T-cell (primary cell): ENCODE data around the gene ZNF784. TPM values are rescaled to one million over a fixed set of nuclear protein-coding genes. Genes with fewer than 3 reads are reported as not detected.

ENCODE experiments used
- ATAC-seq, 4 experiments: fragments of 200-7000 bp in 3 of 4; fragments of 150-1000 bp in 1 of 4; cut with Tn5 transposase; replicated peaks in 1 of 4; 1 replicate in 3 of 4; 2 replicates in 1 of 4; pipeline ENCODE4 v1.10.0; 2021; ENCODE audit warnings: moderate library complexity in 3 of 4, mild to moderate bottlenecking in 2 of 4, moderate number of reproducible peaks in 1 of 4
- CTCF ChIA-PET, 2 donors: fragments of 300-600 bp; sonication (Branson Sonifier 250); formaldehyde crosslinking; loops; one replicate each; lab custom pipeline; 2022; ENCODE audit warnings: antibody characterized with exemption in 2 of 2; lab: Charles Lee
- POLR2A ChIA-PET, 2 donors: fragments of 300-600 bp; sonication (Branson Sonifier 250); formaldehyde crosslinking; loops; one replicate each; lab custom pipeline; 2022; ENCODE audit warnings: antibody characterized with exemption in 2 of 2; lab: Charles Lee
- DNase-seq, 35 experiments: peaks; one replicate each; pipeline versions ENCODE4 v3.0.0 to v3.0.0-alpha.2; 2013 to 2023
- H3K27ac ChIP-seq: one replicate; pipeline ENCODE4 v1.5.1; 2013; ENCODE audit warnings: low read length
- H3K27me3 ChIP-seq, 2 experiments: replicated peaks in 1 of 2; 1 replicate in 1 of 2; 2 replicates in 1 of 2; pipeline versions ENCODE4 v1.6.1 to v1.7.0; 2013; ENCODE audit warnings: low read length in 1 of 2, mixed read lengths in 1 of 2; ENCODE audit not compliant: control insufficient read depth in 2 of 2, insufficient read depth in 2 of 2; ENCODE audit errors: extremely low read depth in 1 of 2
- H3K36me3 ChIP-seq, 2 donors: 1 replicate in 1 of 2; 2 replicates in 1 of 2; pipeline versions ENCODE4 v1.6.1 to v1.7.0; 2013; ENCODE audit warnings: low read length in 1 of 2; ENCODE audit not compliant: control insufficient read depth in 2 of 2, insufficient read depth in 1 of 2; ENCODE audit errors: extremely low read depth in 1 of 2
- H3K4me1 ChIP-seq, 2 experiments: 1 replicate in 1 of 2; 2 replicates in 1 of 2; pipeline versions ENCODE4 v1.6.1 to v1.7.0; 2013; ENCODE audit warnings: low read length in 2 of 2, mixed read lengths in 1 of 2; ENCODE audit not compliant: insufficient read depth in 2 of 2, control insufficient read depth in 1 of 2; ENCODE audit errors: extremely low read depth in 1 of 2
- H3K4me3 ChIP-seq, 2 donors: 1 replicate in 1 of 2; 2 replicates in 1 of 2; pipeline versions ENCODE4 v1.5.1 to v1.7.0; 2013; ENCODE audit warnings: mild to moderate bottlenecking in 2 of 2, low read length in 1 of 2, moderate library complexity in 1 of 2; ENCODE audit not compliant: control insufficient read depth in 1 of 2; ENCODE audit errors: extremely low read depth in 1 of 2
- H3K9me3 ChIP-seq: 2 replicates; pipeline ENCODE4 v1.7.0; 2013
- H3K27ac Mint-ChIP-seq, 2 donors: one replicate each; pipeline ENCODE4 v1.8.0; 2020 to 2021; ENCODE audit warnings: mild to moderate bottlenecking in 2 of 2, mixed read lengths in 2 of 2
- H3K27me3 Mint-ChIP-seq, 2 donors: one replicate each; pipeline ENCODE4 v1.8.0; 2021 to 2022; ENCODE audit warnings: mixed read lengths in 2 of 2
- H3K36me3 Mint-ChIP-seq: one replicate; pipeline ENCODE4 v1.8.0; 2021; ENCODE audit warnings: mixed read lengths
- H3K4me1 Mint-ChIP-seq, 3 donors: one replicate each; pipeline ENCODE4 v1.8.0; 2020 to 2022; ENCODE audit warnings: mixed read lengths in 3 of 3, mild to moderate bottlenecking in 1 of 3
- H3K4me3 Mint-ChIP-seq, 3 donors: one replicate each; pipeline ENCODE4 v1.8.0; 2020 to 2022; ENCODE audit warnings: mild to moderate bottlenecking in 3 of 3, mixed read lengths in 3 of 3, moderate library complexity in 3 of 3
- H3K9me3 Mint-ChIP-seq, 3 donors: one replicate each; pipeline ENCODE4 v1.8.0; 2020 to 2022; ENCODE audit warnings: mixed read lengths in 3 of 3
- WGBS: methylation state at CpG from one replicate; pipeline ENCODE4 v1.1.5; 2013; ENCODE audit warnings: missing lambda C conversion rate; ENCODE audit not compliant: insufficient coverage; 5-methylcytosine and 5-hydroxymethylcytosine counted together
- total RNA-seq, 35 experiments: library from RNA in 6 of 35; stranded (reverse) in 6 of 35; fragments of 120-200 nt in 1 of 35; gene quantifications; one replicate each; pipeline versions ENCODE4 v1.2.1 to v1.2.4 and lab custom pipeline; 2013 to 2026

Gene ZNF784
- total RNA-seq, 5 donors from 2014 or later (not counting 1 experiment from before 2014, with no cell fraction given): 7.2 to 13.3 (median 8.2) TPM

GRCh38 chr19:55654868-55655647, 30.7 kb upstream of the ZNF784 start, which contains the start of gene U2AF2:
Gene U2AF2 (plus strand): TSS chr19:55655035. CDS start chr19:55655105, 70 bp downstream.
- Histone ChIP-seq H3K9me3 (no peaks in the 10 kb centered on the region), H3K4me1 (peaks cover 17 to 55% of the 10 kb centered on the region in 2 experiments), H3K27ac (peak within 1 kb of the TSS; percentile 100), H3K27me3 (peaks cover 0 to 3% of the 10 kb centered on the region in 2 experiments), H3K36me3 (peaks cover 5 to 27% of the 10 kb centered on the region in 2 donors), H3K4me3 (peak within 1 kb of the TSS; percentile 57 to 91)
- DNase-seq: peak; percentile 74 to 98 (median 96)
- Mint-ChIP-seq H3K4me3 (peak within 1 kb of the TSS; percentile 85 to 88 (median 87)), H3K27me3 (no peaks in the 10 kb centered on the region), H3K9me3 (no peaks in the 10 kb centered on the region), H3K27ac (peak within 1 kb of the TSS; percentile 96 to 99), H3K36me3 (peaks cover 13% of the 10 kb centered on the region), H3K4me1 (peaks cover 47 to 56% (median 51%) of the 10 kb centered on the region in 3 donors)
- POLR2A ChIA-PET: interaction anchor here (0.5 to 0.9 kb wide), 7 partner anchors 23 to 1465 kb away, joined by 3 to 5 read pairs (median 3); partner anchors contain the start of genes FIZ1 (in 1 of the 2), MBOAT7 (in 1 of the 2) and ZNF524 (in 1 of the 2)
- WGBS: 0% methylated on average over 70 of the region's 95 CpGs
- CTCF ChIA-PET: interaction anchor here in 1 of 2 donors (0.7 to 1.5 kb wide), 15 partner anchors 13 to 1518 kb away, joined by 3 to 19 read pairs (median 4); partner anchors contain the start of genes CNOT3, FIZ1, MBOAT7 and ZNF524
- ATAC-seq: peak; percentile 12 to 59 (median 40)

- Mint-ChIP-seq H3K27ac (peak overlapping the region; percentile 95 to 99), H3K4me3 (peak overlapping the region; percentile 85 to 88 (median 87)), H3K4me1 (peaks cover 46 to 55% (median 49%) of the 10 kb centered on the region in 3 donors), H3K9me3 (no peaks in the 10 kb centered on the region), H3K36me3 (peaks cover 10% of the 10 kb centered on the region), H3K27me3 (no peaks in the 10 kb centered on the region)
- ATAC-seq (peak; percentile 79 to 82 (median 81)), DNase-seq (peak; percentile 97 to 100 (median 99))
- Histone ChIP-seq H3K36me3 (peaks cover 3 to 21% of the 10 kb centered on the region in 2 donors), H3K4me1 (peaks cover 17 to 51% of the 10 kb centered on the region in 2 experiments), H3K27me3 (peaks cover 0 to 7% of the 10 kb centered on the region in 2 experiments), H3K9me3 (no peaks in the 10 kb centered on the region), H3K4me3 (peak overlapping the region; percentile 57 to 89), H3K27ac (peak overlapping the region; percentile 100)
- POLR2A ChIA-PET: interaction anchor here (0.5 to 0.9 kb wide), 8 partner anchors 8 to 1465 kb away, joined by 3 to 5 read pairs (median 3); partner anchors contain the start of genes FIZ1 (in 1 of the 2), MBOAT7 (in 1 of the 2) and ZNF524 (in 1 of the 2)
- WGBS: under 1% methylated on average over 41 of the region's 52 CpGs
- CTCF ChIA-PET: interaction anchor here in 1 of 2 donors (0.7 to 1.5 kb wide), 15 partner anchors 12 to 1517 kb away, joined by 3 to 19 read pairs (median 4); partner anchors contain the start of genes CNOT3, FIZ1, MBOAT7 and ZNF524
These were observed 30.0 kb upstream of the ZNF784 start for GRCh38 chr19:55654323-55654867.

- H3K27ac ChIP-seq: peak overlapping the region; percentile 100
- peak; percentile 98 to 100 (median 99) for DNase-seq
- Mint-ChIP-seq H3K4me3 (peak overlapping the region; percentile 85 to 88 (median 87)), H3K4me1 (peaks cover 46 to 52% (median 48%) of the 10 kb centered on the region in 3 donors), H3K27ac (peak overlapping the region; percentile 95 to 99), H3K27me3 (no peaks in the 10 kb centered on the region), H3K36me3 (peaks cover 9% of the 10 kb centered on the region), H3K9me3 (no peaks in the 10 kb centered on the region)
- WGBS: under 1% methylated on average over 57 of the region's 57 CpGs
- ATAC-seq: peak; percentile 56 to 66 (median 64)
- no peaks in the 10 kb centered on the region for H3K9me3 ChIP-seq
- H3K27me3 ChIP-seq: peaks cover 0 to 8% of the 10 kb centered on the region in 2 experiments
- H3K4me3 ChIP-seq: peak overlapping the region; percentile 57 to 89
- peaks cover 0 to 15% of the 10 kb centered on the region in 2 donors for H3K36me3 ChIP-seq
- CTCF ChIA-PET: interaction anchor here (0.7 to 1.5 kb wide), 19 partner anchors 9 to 1517 kb away, joined by 3 to 19 read pairs (median 4); partner anchors contain the start of genes CNOT3 (in 1 of the 2), FIZ1 (in 1 of the 2), MBOAT7 (in 1 of the 2) and ZNF524 (in 1 of the 2)
- POLR2A ChIA-PET: interaction anchor here in 1 of 2 donors (0.6 to 0.9 kb wide), 4 partner anchors 7 to 1464 kb away, joined by 3 to 5 read pairs (median 3); partner anchors contain the start of gene MBOAT7
- H3K4me1 ChIP-seq: peaks cover 17 to 51% of the 10 kb centered on the region in 2 experiments
These were observed 29.4 kb upstream of the ZNF784 start for GRCh38 chr19:55653651-55654322.

- Histone ChIP-seq H3K4me1 (peaks cover 16 to 49% of the 10 kb centered on the region in 2 experiments), H3K27ac (no peak overlapping the region), H3K27me3 (peaks cover 0 to 11% of the 10 kb centered on the region in 2 experiments), H3K36me3 (peaks cover 0 to 3% of the 10 kb centered on the region in 2 donors), H3K9me3 (no peaks in the 10 kb centered on the region), H3K4me3 (no peak overlapping the region)
- ChIA-PET POLR2A (no interaction called here), CTCF (interaction anchor here (0.5 to 0.9 kb wide), 11 partner anchors 8 to 1554 kb away, joined by 3 to 12 read pairs (median 4); no protein-coding TSS in a partner anchor)
- H3K9me3 Mint-ChIP-seq: no peaks in the 10 kb centered on the region
- H3K27me3 Mint-ChIP-seq: no peaks in the 10 kb centered on the region
- ATAC-seq (no peak), DNase-seq (peak in 2 of 35 experiments; percentile 19 to 34)
- peak overlapping the region in 2 of 3 donors; percentile 28 to 30 for H3K4me3 Mint-ChIP-seq
- peaks cover 42 to 50% (median 47%) of the 10 kb centered on the region in 3 donors for H3K4me1 Mint-ChIP-seq
- H3K27ac Mint-ChIP-seq: peak overlapping the region in 1 of 2 donors; percentile 11
- H3K36me3 Mint-ChIP-seq: peaks cover 5% of the 10 kb centered on the region
- WGBS: 93% methylated on average over 49 of the region's 71 CpGs
These were observed 28.2 kb upstream of the ZNF784 start for GRCh38 chr19:55652311-55653128.

- H3K36me3 ChIP-seq: no peaks in the 10 kb centered on the region
- WGBS: 100% methylated on average over 4 of the region's 18 CpGs
These were observed 26.9 kb upstream of the ZNF784 start for GRCh38 chr19:55651236-55651635.

More at GRCh38 chr19:55651236-55651635, 26.9 kb upstream of the ZNF784 start:
- POLR2A ChIA-PET: no interaction called here
- no peak overlapping the region for H3K27ac ChIP-seq
- H3K4me1 Mint-ChIP-seq: peaks cover 35 to 42% (median 42%) of the 10 kb centered on the region in 3 donors
- no peaks in the 10 kb centered on the region for H3K9me3 Mint-ChIP-seq
- CTCF ChIA-PET: no interaction called here
- no peaks in the 10 kb centered on the region for H3K9me3 ChIP-seq
- peaks cover 4 to 45% of the 10 kb centered on the region in 2 experiments for H3K4me1 ChIP-seq
- peaks cover 4% of the 10 kb centered on the region for H3K36me3 Mint-ChIP-seq
- H3K4me3 Mint-ChIP-seq: peak overlapping the region in 1 of 3 donors; percentile 82
- H3K4me3 ChIP-seq: no peak overlapping the region
- no peak overlapping the region for H3K27ac Mint-ChIP-seq
- ATAC-seq (no peak), DNase-seq (no peak)
- peaks cover 0 to 11% of the 10 kb centered on the region in 2 experiments for H3K27me3 ChIP-seq
- H3K27me3 Mint-ChIP-seq: no peaks in the 10 kb centered on the region
